BJ (cell line): ENCODE measurements around the gene SHB. TPM values are rescaled to one million over a fixed set of nuclear protein-coding genes. Genes with fewer than 3 reads are reported as not detected.

Experiments
- CTCF ChIA-PET: fragments of 350-600 bp; formaldehyde crosslinking; extraction: SDS; loops from one replicate; lab custom pipeline; 2021; ENCODE audit warnings: antibody characterized with exemption, inconsistent platforms; lab: Yijun Ruan, JAX
- POLR2A ChIA-PET: fragments of 300-600 bp; sonication (Branson Sonifier 250); formaldehyde crosslinking; extraction: SDS; loops from one replicate; lab custom pipeline; 2021; ENCODE audit warnings: antibody characterized with exemption; lab: Charles Lee
- DNase-seq: peaks from one replicate; pipeline ENCODE4 v3.0.0-alpha.2; 2011; ENCODE audit warnings: low read depth
- H3K27me3 ChIP-seq: 2 replicates; pipeline ENCODE4 v1.6.0; 2011; ENCODE audit warnings: low read length; ENCODE audit not compliant: control insufficient read depth, insufficient read depth
- H3K36me3 ChIP-seq: 2 replicates; pipeline ENCODE4 v1.5.1; 2011; ENCODE audit warnings: low read length; ENCODE audit not compliant: control insufficient read depth, insufficient read depth
- H3K4me3 ChIP-seq: 2 replicates; pipeline ENCODE4 v1.5.1; 2011; ENCODE audit warnings: low read depth, mild to moderate bottlenecking, control low read depth, low read length
- CTCF ChIP-seq: IDR thresholded peaks from 2 replicates; pipeline ENCODE4 v1.5.1; 2011; ENCODE audit warnings: low read depth, mild to moderate bottlenecking, control low read depth, inconsistent platforms, low read length, moderate library complexity; ENCODE audit not compliant: insufficient read depth
- polyA plus RNA-seq: library from polyadenylated mRNA; depleted of rRNA; stranded (reverse); fragments of >200 nt; gene quantifications from 2 replicates; pipeline ENCODE4 v1.2.3, GENCODE V29; 2011

SHB gene
- polyA plus RNA-seq, 1 experiment: 18.6 TPM

GRCh38 chr9:37942621-37943344 is 126.2 kb downstream of the SHB start:
- DNase-seq: no peak
- CTCF ChIA-PET: interaction anchor here (0.5 to 1.5 kb wide), 6 partner anchors 12 to 596 kb away, joined by 3 to 6 read pairs (median 4); no protein-coding TSS in a partner anchor
- Histone ChIP-seq H3K36me3 (peaks cover 9% of the 10 kb centered on the region), H3K27me3 (no peaks in the 10 kb centered on the region), H3K4me3 (no peak overlapping the region)
- no peak for TF ChIP-seq CTCF
- POLR2A ChIA-PET: no interaction called here

- ChIA-PET CTCF (interaction anchor here (1.1 to 1.8 kb wide), 2 partner anchors 38 to 128 kb away, joined by 3 to 5 read pairs; partner anchors contain the start of gene SHB), POLR2A (no interaction called here)
- no peak for DNase-seq
- Histone ChIP-seq H3K36me3 (peaks cover 3% of the 10 kb centered on the region; the same call in 1 of the 2 replicates), H3K4me3 (no peak overlapping the region), H3K27me3 (no peaks in the 10 kb centered on the region)
- TF ChIP-seq CTCF: no peak
Observed at GRCh38 chr9:37941253-37941652, 127.8 kb downstream of the SHB start.

- DNase-seq: no peak
- ChIA-PET POLR2A (no interaction called here), CTCF (interaction anchor here (1.8 to 2.3 kb wide), 2 partner anchors 128 to 149 kb away, joined by 6 to 7 read pairs; no protein-coding TSS in a partner anchor)
- Histone ChIP-seq H3K27me3 (no peaks in the 10 kb centered on the region), H3K36me3 (no peaks in the 10 kb centered on the region), H3K4me3 (no peak overlapping the region)
- no peak for TF ChIP-seq CTCF
Observed at GRCh38 chr9:37939575-37940095, 129.4 kb downstream of the SHB start.

GRCh38 chr9:37938121-37938891 is 130.7 kb downstream of the SHB start:
- Histone ChIP-seq H3K4me3 (no peak overlapping the region), H3K27me3 (no peaks in the 10 kb centered on the region), H3K36me3 (no peaks in the 10 kb centered on the region)
- ChIA-PET CTCF (interaction anchor here (0.6 to 3.0 kb wide), 8 partner anchors 11 to 150 kb away, joined by 3 to 14 read pairs (median 6); no protein-coding TSS in a partner anchor), POLR2A (interaction anchor here (1.5 kb wide), 1 partner anchor 130 kb away, joined by 3 read pairs; no protein-coding TSS in a partner anchor)
- TF ChIP-seq CTCF: no peak
- peak; percentile 47 for DNase-seq
